ENCODE results near the gene DNAJC4.

Gene DNAJC4

GRCh38 chr11:64261556-64262080 lies 31.3 kb downstream of the DNAJC4 start:
- TF ChIP-seq CTCF (IDR thresholded peaks at IDR 0.05; ENCODE audit: low read depth, low read length) = no peak
- no peak overlapping the region for H3K4me3 ChIP-seq (ENCODE audit: low read depth, low read length)

GRCh38 chr11:64262271-64263002 lies 32.1 kb downstream of the DNAJC4 start:
- no peak overlapping the region for H3K4me3 ChIP-seq (ENCODE audit: low read depth, low read length)
- no peak for TF ChIP-seq CTCF (IDR thresholded peaks at IDR 0.05; ENCODE audit: low read depth, low read length)

- no peak for TF ChIP-seq CTCF (IDR thresholded peaks at IDR 0.05; ENCODE audit: low read depth, low read length)
Measured at GRCh38 chr11:64263021-64263946, 32.9 kb downstream of the DNAJC4 start.

GRCh38 chr11:64263947-64264317 lies 33.6 kb downstream of the DNAJC4 start:
- TF ChIP-seq CTCF (IDR thresholded peaks at IDR 0.05; ENCODE audit: low read depth, low read length) = no peak
- H3K4me3 ChIP-seq (ENCODE audit: low read depth, low read length) = no peak overlapping the region

More at GRCh38 chr11:64263021-64263946, 32.9 kb downstream of the DNAJC4 start:
- no peak overlapping the region for H3K4me3 ChIP-seq (ENCODE audit: low read depth, low read length)

GRCh38 chr11:64264371-64264852 lies 34.1 kb downstream of the DNAJC4 start:
- TF ChIP-seq CTCF (IDR thresholded peaks at IDR 0.05; ENCODE audit: low read depth, low read length) = no peak
- H3K4me3 ChIP-seq (ENCODE audit: low read depth, low read length) = no peak overlapping the region

- TF ChIP-seq CTCF (IDR thresholded peaks at IDR 0.05; ENCODE audit: low read depth, low read length) = no peak
Measured at GRCh38 chr11:64265176-64266160, 35.1 kb downstream of the DNAJC4 start.

More at GRCh38 chr11:64265176-64266160, 35.1 kb downstream of the DNAJC4 start:
- H3K4me3 ChIP-seq (ENCODE audit: low read depth, low read length) = no peak overlapping the region
